Tibial artery (tissue), 4 donors: ENCODE data around the gene DIS3L2.
"Not testable (repeated sequence)": the region's sequence is repeated elsewhere in the genome, so short reads cannot be mapped to it uniquely, and the experiment has no call there.

Source experiments
- DNase-seq, 2 donors: peaks; one replicate each; pipeline ENCODE4 v3.0.0-alpha.2; 2019
- H3K27ac ChIP-seq, 2 donors: fragments of 200-600 bp; sonication (generic) in 1 of 2; 1 replicate in 1 of 2; 2 replicates in 1 of 2; pipeline ENCODE4 v1.5.1; 2018 to 2019; ENCODE audit warnings: mild to moderate bottlenecking in 1 of 2
- H3K27me3 ChIP-seq, 2 donors: fragments of 200-600 bp; sonication (generic) in 1 of 2; one replicate each; pipeline versions ENCODE4 v1.5.1 to v1.6.0; 2016 to 2019
- H3K36me3 ChIP-seq, 3 donors: fragments of 200-600 bp; sonication (generic) in 2 of 3; one replicate each; pipeline ENCODE4 v1.5.1; 2016 to 2019; ENCODE audit warnings: mild to moderate bottlenecking in 2 of 3
- H3K4me1 ChIP-seq, 4 donors: fragments of 200-600 bp; sonication (generic) in 2 of 4; 1 replicate in 3 of 4; 2 replicates in 1 of 4; pipeline ENCODE4 v1.5.1; 2016 to 2019
- H3K4me3 ChIP-seq, 2 donors: fragments of 200-600 bp; sonication (generic) in 1 of 2; 1 replicate in 1 of 2; 2 replicates in 1 of 2; pipeline ENCODE4 v1.5.1; 2018 to 2019; ENCODE audit warnings: mild to moderate bottlenecking in 2 of 2
- H3K9me3 ChIP-seq, 3 donors: fragments of 200-600 bp; sonication (generic) in 1 of 3; one replicate each; pipeline ENCODE4 v1.5.1; 2016 to 2019
- intact Hi-C: fragments of 100-400 bp; cut with DNase I; formaldehyde crosslinking; loops from one replicate; pipeline ENCODE4 v1.15.0; 2023; ENCODE audit warnings: low total_unique reads
- TF ChIP-seq, protein P1 (sequence below), 2 experiments: fragments of 200-600 bp in 1 of 2; fragments of 450-650 bp in 1 of 2; IDR thresholded peaks; one replicate each; pipeline ENCODE4 v1.5.1; 2017 to 2019; ENCODE audit warnings: antibody characterized with exemption in 2 of 2, mild to moderate bottlenecking in 1 of 2, moderate library complexity in 1 of 2

Gene DIS3L2

DNA sequence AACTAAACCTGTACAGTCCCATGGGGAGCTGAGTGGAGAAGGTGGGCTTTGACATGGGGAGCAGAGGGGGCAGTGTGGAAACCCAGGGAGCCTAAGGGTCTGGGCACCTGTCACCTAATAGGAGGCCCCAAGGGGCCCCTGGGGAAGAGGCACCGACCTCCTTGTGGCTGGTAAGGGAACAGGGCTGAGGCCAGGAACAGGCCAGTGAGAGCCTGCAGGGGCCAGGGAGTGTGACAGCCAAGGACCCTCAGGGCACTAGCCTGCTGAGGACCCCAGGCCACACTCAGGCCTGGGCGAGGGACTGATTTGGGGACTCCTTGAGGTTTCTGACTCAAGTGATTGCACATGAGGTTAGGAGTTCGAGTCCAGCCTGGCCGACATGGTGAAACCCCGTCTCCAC is 392.6 kb downstream of the DIS3L2 start:
- no peak for DNase-seq
- TF ChIP-seq, protein P1, sequence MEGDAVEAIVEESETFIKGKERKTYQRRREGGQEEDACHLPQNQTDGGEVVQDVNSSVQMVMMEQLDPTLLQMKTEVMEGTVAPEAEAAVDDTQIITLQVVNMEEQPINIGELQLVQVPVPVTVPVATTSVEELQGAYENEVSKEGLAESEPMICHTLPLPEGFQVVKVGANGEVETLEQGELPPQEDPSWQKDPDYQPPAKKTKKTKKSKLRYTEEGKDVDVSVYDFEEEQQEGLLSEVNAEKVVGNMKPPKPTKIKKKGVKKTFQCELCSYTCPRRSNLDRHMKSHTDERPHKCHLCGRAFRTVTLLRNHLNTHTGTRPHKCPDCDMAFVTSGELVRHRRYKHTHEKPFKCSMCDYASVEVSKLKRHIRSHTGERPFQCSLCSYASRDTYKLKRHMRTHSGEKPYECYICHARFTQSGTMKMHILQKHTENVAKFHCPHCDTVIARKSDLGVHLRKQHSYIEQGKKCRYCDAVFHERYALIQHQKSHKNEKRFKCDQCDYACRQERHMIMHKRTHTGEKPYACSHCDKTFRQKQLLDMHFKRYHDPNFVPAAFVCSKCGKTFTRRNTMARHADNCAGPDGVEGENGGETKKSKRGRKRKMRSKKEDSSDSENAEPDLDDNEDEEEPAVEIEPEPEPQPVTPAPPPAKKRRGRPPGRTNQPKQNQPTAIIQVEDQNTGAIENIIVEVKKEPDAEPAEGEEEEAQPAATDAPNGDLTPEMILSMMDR (IDR thresholded peaks at IDR 0.05): no peak
- Histone ChIP-seq H3K36me3 (no peaks in the 10 kb centered on the region), H3K4me3 (no peak overlapping the region), H3K9me3 (peaks cover 0 to under 1% (median 0%) of the 10 kb centered on the region in 3 donors), H3K4me1 (peaks cover 0 to 19% (median 2%) of the 10 kb centered on the region in 4 donors), H3K27me3 (peaks cover 0 to 53% of the 10 kb centered on the region in 2 donors), H3K27ac (no peak overlapping the region)
- intact Hi-C loops: no loop called here

DNA sequence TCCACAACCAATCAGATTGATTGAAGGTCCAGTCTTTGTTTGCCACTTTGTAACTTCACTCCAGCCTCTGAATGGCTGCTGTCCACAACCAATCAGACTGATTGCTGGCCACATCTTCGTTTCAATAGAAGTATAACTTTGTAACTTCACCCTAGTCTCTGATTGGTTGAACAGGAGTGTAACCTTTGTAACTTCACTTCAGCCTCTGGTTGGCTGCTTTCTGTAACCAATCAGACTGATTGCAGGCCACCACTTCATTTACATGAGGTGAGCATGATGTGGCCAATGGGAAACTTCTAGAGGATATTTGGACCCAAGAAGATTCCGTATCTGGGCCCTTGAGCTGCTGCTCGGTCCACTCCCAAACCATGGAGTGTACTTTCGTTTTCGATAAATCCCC is 400.1 kb downstream of the DIS3L2 start:
- DNase-seq: peak in 1 of 2 donors; percentile 10
- H3K9me3 ChIP-seq: no peaks in the 10 kb centered on the region
- TF ChIP-seq, protein P1 (IDR thresholded peaks at IDR 0.05): no peak
- H3K27ac ChIP-seq: no peak overlapping the region
- H3K4me3 ChIP-seq: no peak overlapping the region
- no peaks in the 10 kb centered on the region for H3K27me3 ChIP-seq
- H3K36me3 ChIP-seq: no peaks in the 10 kb centered on the region
- intact Hi-C loops: no loop called here
- H3K4me1 ChIP-seq: no peaks in the 10 kb centered on the region

DNA sequence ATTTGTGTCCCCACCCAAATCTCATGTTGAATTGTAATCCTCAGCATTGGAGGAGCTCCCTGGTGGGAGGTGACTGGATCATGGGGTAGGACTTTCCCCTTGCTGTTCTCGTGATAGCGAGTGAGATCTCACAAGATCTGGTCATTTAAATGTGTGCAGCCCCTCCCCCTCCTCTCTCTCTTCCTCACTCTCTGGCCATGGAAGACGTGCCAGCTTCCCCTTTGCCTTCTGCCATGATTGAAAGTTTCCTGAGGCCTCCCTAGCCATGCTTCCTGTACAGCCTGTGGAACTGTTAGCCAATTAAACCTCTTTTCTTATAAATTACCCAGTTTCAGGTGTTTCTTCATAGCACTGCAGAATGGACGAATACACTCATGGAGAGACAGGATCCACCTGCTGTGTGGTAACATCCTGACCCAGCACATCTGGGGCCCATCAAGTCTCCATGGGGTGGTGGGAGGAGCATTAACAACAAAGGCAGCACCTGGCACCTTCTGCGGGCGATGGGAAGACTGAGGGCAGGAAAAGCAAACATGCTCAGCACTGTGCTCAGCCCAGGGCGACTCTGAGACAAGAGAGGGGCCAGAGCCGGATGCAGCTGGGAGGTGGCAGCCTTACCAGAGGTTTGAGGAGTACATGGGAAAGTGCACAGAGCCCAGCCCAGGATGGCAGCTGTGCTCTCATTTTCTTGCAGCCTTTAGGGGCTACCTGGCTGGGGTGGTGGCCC is 400.8 kb downstream of the DIS3L2 start:
- Histone ChIP-seq H3K4me1 (no peaks in the 10 kb centered on the region), H3K9me3 (no peaks in the 10 kb centered on the region), H3K4me3 (no peak overlapping the region), H3K36me3 (no peaks in the 10 kb centered on the region), H3K27ac (no peak overlapping the region), H3K27me3 (no peaks in the 10 kb centered on the region)
- intact Hi-C loops: no loop called here
- peak in 1 of 2 donors; percentile 39 for DNase-seq
- TF ChIP-seq, protein P1 (IDR thresholded peaks at IDR 0.05): no peak

DNA sequence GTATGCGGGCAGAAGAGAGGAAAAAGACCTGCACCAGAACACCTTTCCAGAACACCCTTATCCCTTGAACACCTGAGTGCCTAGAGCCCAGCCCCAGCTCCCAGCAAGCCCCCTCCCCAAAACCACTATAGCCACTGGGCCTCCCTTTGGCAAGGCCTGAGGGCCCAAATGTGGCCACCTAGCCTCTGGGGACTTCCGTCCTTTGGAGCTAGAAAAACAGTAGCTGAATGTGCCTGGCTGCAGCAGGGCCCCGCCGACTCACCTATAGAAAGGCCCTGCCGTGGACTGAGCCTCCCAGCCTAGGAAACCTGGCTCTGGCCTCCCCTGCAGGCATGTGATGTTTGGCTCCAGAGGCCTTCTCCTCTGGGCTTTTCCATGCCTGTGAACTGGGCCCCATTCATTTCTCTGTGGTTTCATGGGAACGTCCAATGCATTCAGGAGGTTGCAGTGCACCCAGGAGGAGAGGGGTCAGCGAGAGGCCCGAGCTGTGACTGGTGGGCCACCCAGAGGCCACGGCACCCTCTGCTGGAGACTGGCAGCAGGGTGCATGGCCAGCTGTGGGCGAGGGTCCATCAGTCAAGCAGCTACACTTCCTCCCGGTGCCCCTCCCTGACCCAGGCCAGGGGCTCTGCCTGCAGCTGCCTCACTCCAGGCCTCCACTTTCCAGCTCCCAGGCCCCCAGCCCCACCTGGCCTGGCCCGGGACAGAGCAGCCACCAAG is 401.7 kb downstream of the DIS3L2 start:
- intact Hi-C loops: not testable (repeated sequence)

DNA sequence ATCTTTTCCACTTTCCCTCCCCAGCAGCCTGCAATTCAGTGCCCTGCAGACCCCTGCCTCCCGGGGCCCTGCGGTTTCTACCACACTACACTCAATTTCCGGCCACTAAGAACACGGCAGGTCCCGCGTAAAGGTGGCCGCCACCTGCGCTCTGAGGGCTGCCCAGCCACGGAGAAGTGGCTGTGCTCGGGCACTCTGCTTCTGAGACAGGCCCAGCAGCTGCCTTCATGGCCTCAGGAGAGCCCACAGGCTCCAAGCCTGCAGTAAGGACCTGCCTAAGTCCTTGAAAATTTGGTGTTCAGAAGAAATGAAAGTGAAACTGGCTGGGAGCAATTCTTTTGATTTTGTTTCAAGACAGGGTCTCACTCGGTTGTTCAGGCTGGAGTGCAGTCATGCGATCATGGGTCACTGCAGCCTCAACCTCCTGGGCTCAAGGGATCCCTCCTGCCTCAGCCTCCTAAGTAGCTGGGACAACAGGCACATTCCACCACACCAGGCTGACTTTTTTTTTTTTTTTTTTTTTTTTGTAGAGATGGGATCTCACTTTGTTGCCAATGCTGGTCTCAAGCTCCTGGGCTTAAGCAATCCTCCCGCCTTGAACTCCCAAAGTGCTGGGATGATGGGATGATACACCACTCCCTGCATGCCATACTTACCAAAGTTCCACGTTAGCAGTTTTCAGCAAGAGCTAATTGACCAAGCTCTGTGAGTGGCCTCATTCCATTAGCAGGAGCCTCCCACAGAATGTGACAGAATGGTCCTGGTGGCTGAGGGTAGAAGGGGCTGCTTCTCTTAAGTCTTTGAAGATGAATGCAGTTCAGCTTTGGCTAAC is 402.5 kb downstream of the DIS3L2 start:
- DNase-seq: peak in 1 of 2 donors; percentile 48
- Histone ChIP-seq H3K4me1 (no peaks in the 10 kb centered on the region), H3K9me3 (no peaks in the 10 kb centered on the region), H3K4me3 (no peak overlapping the region), H3K27me3 (peaks cover 0 to 9% of the 10 kb centered on the region in 2 donors), H3K27ac (no peak overlapping the region), H3K36me3 (no peaks in the 10 kb centered on the region)
- intact Hi-C loops: no loop called here
- TF ChIP-seq, protein P1 (IDR thresholded peaks at IDR 0.05): no peak

More for the DNA sequence above, 401.7 kb downstream of the DIS3L2 start:
- H3K4me1 ChIP-seq, H3K27ac ChIP-seq, H3K9me3 ChIP-seq, H3K4me3 ChIP-seq, H3K36me3 ChIP-seq, H3K27me3 ChIP-seq: not testable (repeated sequence)
- peak in 1 of 2 donors; percentile 11 for DNase-seq

DNA sequence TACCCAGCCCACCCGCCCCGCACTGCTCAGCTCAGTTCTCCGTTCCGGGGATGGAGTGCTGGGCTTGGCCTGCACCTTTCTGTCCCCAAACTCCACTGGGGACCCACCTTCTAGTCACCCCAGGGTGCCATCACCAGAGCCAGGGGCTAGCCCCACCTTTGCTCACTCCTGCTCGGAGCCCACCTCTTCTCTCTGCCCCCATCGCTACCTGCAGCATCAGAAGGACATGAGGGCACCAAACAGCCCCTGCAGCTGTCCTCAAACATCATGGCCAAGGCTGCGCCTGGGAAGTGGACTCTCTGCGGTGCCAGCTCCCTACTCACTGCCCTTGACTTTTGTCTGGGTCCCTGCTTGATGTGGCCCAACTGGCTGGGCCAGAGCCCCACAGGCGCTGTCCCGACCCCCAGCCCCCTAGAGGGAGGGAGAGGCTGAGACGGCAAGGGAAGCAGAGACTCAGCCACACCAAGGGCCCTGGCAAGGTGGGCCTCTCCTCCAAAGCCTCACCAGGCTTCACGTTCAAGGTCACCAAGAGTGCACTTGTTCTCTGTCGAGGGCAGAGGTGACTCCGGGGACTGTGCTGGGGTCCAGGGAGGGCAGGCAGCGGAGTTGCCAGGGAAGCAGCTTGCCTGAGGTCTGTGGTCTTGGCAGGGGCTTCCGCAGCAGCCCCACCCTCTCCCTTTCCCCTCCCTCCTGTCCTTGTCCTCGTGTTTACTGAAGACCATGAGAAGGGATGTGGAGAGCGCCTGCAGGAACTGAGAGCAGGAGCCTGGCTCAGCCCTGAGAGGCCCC is 403.5 kb downstream of the DIS3L2 start:
- H3K36me3 ChIP-seq, H3K27me3 ChIP-seq, H3K9me3 ChIP-seq, H3K4me3 ChIP-seq, H3K27ac ChIP-seq, H3K4me1 ChIP-seq, intact Hi-C loops: not testable (repeated sequence)
- peak in 1 of 2 donors; percentile 55 for DNase-seq
